ENCODE data around the gene CPN1.

CPN1 gene

DNA sequence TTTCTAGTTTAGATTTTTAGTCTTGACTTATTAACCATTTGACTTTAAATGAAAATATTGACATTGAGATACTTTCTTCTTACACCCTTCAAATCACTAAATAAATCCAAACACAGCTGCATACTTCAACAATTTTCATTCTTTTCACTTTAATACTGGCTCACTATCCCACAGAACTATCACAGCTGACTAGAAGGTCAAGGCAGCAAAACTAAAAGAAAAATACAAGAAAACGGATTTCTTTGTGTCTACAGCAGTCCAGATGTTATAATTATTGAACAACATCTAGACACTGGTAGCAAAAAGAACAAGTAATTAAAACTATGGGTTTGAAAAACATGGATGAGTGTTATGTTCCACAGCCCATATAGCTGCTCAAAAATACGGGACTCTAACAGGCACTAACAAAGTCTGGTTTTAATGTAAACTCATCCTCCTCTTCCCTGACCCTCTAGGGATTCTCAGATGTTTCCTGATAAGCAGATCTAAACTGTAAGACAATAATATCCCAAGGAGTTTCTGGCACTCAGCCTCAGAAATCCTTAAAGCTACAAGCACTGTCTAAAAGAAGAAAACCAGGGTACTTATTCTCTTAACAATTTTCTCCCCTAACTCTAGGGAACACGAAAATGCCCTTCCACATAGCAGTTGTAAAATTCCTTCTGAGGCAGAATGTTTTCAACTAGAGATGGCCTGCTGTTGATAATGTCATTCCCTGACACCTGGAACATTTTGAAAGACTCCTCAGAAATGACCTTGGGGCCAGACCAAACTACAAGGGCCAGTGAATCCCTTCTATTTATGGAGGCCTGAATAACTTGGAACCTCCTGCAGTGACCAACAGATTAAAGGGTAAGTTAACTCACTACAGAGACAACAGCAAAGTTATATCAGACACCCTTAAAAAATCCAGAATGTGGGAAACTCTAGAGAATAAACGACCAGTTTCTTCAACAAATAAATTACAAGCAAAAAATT, 84.7 kb downstream of the CPN1 start:
- no peak for DNase-seq (ENCODE audit: low spot score)

GRCh38 chr10:99995713-99996112, 86.0 kb downstream of the CPN1 start:
- DNase-seq (ENCODE audit: low spot score) = no peak

DNA sequence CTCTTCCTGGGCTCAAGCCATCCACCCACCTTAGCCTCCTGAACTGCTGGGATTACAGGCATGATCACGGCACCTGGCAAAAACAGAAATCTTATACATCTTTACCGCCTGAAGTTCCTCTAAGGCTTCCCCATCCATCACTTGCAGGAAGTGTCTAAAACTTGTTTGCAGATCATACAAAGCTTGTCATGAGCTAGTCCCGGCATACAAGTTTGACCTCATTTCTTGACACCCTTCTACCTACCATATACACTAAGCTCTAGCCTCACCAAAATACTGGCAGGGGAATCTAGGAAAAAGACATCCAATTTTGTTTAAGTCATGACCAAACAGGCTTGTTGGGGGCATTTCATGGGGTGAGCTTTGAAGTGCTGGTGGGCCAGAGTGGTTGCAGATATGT, 86.4 kb downstream of the CPN1 start:
- DNase-seq (ENCODE audit: low spot score) = no peak

DNA sequence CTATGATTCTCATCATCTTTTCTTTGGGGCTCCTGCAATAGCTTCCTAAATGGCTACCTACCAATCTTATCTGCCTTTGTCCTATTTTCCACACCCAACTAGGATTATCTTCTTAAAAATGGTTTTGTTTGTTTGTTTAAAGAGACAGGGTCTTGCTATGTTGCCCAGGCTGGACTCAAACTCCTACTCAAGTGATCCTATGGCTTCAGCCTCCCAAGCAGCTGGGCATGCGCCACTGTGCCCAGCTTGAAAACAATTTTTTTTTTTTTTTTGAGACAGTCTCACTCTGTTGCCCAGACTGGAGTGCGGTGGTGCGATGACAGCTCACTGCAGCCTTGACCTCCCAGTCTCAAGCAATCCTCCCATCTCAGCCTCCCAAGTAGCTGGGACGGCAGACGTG, 86.9 kb downstream of the CPN1 start:
- no peak for DNase-seq (ENCODE audit: low spot score)

- peak; percentile 84 for DNase-seq (ENCODE audit: low spot score)
Measured at GRCh38 chr10:99993701-99994689, 87.7 kb downstream of the CPN1 start.
